ENCODE measurements around the gene GALNT18. TPM values are rescaled to one million over a fixed set of nuclear protein-coding genes. Genes with fewer than 3 reads are reported as not detected.
A peak's percentile ranks its signal among the peaks of the same experiment; 100 is the strongest.

The GALNT18 gene
- total RNA-seq, 1 donor = 4.7 TPM

- Histone ChIP-seq H3K27me3 (ENCODE audit: insufficient read depth, low read length) (peaks cover 11% of the 10 kb centered on the region), H3K79me2 (ENCODE audit: insufficient read depth, low read length) (no peaks in the 10 kb centered on the region), H2AFZ (ENCODE audit: low read length) (no peak overlapping the region), H3K4me2 (ENCODE audit: insufficient read depth, low read length) (no peak overlapping the region), H3K36me3 (ENCODE audit: insufficient read depth, low read length) (no peaks in the 10 kb centered on the region), H3K27ac (ENCODE audit: low read depth, low read length) (no peak overlapping the region), H3K4me3 (ENCODE audit: insufficient read depth, low read length) (no peak overlapping the region), H3K4me1 (ENCODE audit: insufficient read depth, low read length) (peaks cover 15% of the 10 kb centered on the region), H4K20me1 (ENCODE audit: insufficient read depth, low read length) (no peaks in the 10 kb centered on the region), H3K9me3 (ENCODE audit: low read depth, low read length) (no peaks in the 10 kb centered on the region)
- no peak for DNase-seq (ENCODE audit: insufficient read length, low spot score, missing footprints)
- no peak for TF ChIP-seq CTCF (IDR thresholded peaks at IDR 0.05; ENCODE audit: extremely low read depth, low read depth, low read length)
These were observed 224.0 kb downstream of the GALNT18 start for GRCh38 chr11:11397781-11398180.

DNA sequence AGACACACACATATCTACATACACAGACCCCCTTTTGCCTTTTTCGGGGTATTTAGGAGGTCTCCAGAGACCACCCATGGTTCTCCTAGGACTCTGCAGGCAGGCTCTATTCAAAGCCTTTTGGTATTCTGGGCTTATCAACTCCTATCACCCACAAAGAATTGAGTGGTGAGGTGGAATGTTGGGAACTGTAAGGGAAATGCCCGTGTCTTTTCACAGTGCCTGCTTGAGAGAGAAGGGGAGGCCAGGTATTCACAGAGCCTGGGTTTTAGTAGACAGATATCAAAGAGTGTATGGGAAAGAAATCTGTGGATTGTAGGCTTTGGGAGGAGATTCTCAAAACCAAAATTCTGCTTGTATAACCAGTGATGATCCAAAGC, 224.8 kb downstream of the GALNT18 start:
- H4K20me1 ChIP-seq (ENCODE audit: insufficient read depth, low read length) = no peaks in the 10 kb centered on the region
- H2AFZ ChIP-seq (ENCODE audit: low read length) = no peak overlapping the region
- H3K27me3 ChIP-seq (ENCODE audit: insufficient read depth, low read length) = peaks cover 6% of the 10 kb centered on the region
- H3K4me3 ChIP-seq (ENCODE audit: insufficient read depth, low read length) = no peak overlapping the region
- no peaks in the 10 kb centered on the region for H3K79me2 ChIP-seq (ENCODE audit: insufficient read depth, low read length)
- H3K36me3 ChIP-seq (ENCODE audit: insufficient read depth, low read length) = no peaks in the 10 kb centered on the region
- H3K9me3 ChIP-seq (ENCODE audit: low read depth, low read length) = no peaks in the 10 kb centered on the region
- H3K27ac ChIP-seq (ENCODE audit: low read depth, low read length) = peak overlapping the region; percentile 89
- peak overlapping the region; percentile 80 for H3K4me2 ChIP-seq (ENCODE audit: insufficient read depth, low read length)
- H3K4me1 ChIP-seq (ENCODE audit: insufficient read depth, low read length) = peaks cover 17% of the 10 kb centered on the region
- no peak for DNase-seq (ENCODE audit: insufficient read length, low spot score, missing footprints)
- TF ChIP-seq CTCF (IDR thresholded peaks at IDR 0.05; ENCODE audit: extremely low read depth, low read depth, low read length) = no peak

DNA sequence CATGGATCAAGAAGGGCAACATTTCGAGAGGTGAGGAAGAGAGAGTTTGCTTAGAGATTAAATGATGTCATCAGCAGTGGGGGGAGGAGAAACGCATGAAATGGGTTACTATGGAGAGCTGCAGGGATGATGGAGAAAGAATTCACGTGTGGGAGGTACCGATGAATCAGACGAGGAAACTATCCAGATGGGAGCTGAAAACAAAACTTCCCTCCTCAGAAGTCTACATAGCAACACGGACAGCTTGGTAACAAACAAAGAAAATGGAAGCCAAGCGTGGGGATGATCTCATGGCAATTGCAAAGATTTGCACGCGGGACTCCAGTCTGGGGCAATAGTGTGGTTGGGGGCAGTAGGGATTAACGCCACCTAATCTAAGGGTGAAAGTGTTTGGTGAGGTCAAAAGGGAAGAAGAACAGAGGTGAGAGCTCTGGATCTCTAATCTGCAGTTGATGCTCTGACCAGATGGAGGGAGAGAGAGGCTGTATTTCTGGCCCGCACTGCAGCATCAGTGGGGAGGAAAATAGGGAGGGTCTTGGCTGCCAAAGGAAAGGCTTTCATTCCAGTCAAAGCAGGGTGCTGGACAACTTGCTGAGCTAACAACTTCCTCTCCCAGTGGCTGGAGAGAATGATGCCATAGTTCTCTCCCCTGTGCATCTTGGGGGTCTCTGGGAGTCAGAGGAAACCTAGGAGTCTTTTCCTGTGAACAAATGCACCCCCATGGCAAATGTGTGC, 225.3 kb downstream of the GALNT18 start:
- H3K4me3 ChIP-seq (ENCODE audit: insufficient read depth, low read length) = peak overlapping the region; percentile 42
- no peaks in the 10 kb centered on the region for H3K79me2 ChIP-seq (ENCODE audit: insufficient read depth, low read length)
- H3K36me3 ChIP-seq (ENCODE audit: insufficient read depth, low read length) = no peaks in the 10 kb centered on the region
- peak overlapping the region; percentile 60 for H2AFZ ChIP-seq (ENCODE audit: low read length)
- peaks cover 23% of the 10 kb centered on the region for H3K4me1 ChIP-seq (ENCODE audit: insufficient read depth, low read length)
- peak overlapping the region; percentile 80 for H3K4me2 ChIP-seq (ENCODE audit: insufficient read depth, low read length)
- peak overlapping the region; percentile 89 for H3K27ac ChIP-seq (ENCODE audit: low read depth, low read length)
- DNase-seq (ENCODE audit: insufficient read length, low spot score, missing footprints) = peak; percentile 93
- no peak for TF ChIP-seq CTCF (IDR thresholded peaks at IDR 0.05; ENCODE audit: extremely low read depth, low read depth, low read length)
- H3K27me3 ChIP-seq (ENCODE audit: insufficient read depth, low read length) = peaks cover 6% of the 10 kb centered on the region
- no peaks in the 10 kb centered on the region for H3K9me3 ChIP-seq (ENCODE audit: low read depth, low read length)
- no peaks in the 10 kb centered on the region for H4K20me1 ChIP-seq (ENCODE audit: insufficient read depth, low read length)

- Histone ChIP-seq H3K27ac (ENCODE audit: low read depth, low read length) (no peak overlapping the region), H4K20me1 (ENCODE audit: insufficient read depth, low read length) (no peaks in the 10 kb centered on the region), H2AFZ (ENCODE audit: low read length) (no peak overlapping the region), H3K27me3 (ENCODE audit: insufficient read depth, low read length) (peaks cover 6% of the 10 kb centered on the region), H3K4me1 (ENCODE audit: insufficient read depth, low read length) (peaks cover 26% of the 10 kb centered on the region), H3K4me3 (ENCODE audit: insufficient read depth, low read length) (no peak overlapping the region), H3K36me3 (ENCODE audit: insufficient read depth, low read length) (no peaks in the 10 kb centered on the region), H3K9me3 (ENCODE audit: low read depth, low read length) (no peaks in the 10 kb centered on the region), H3K4me2 (ENCODE audit: insufficient read depth, low read length) (no peak overlapping the region), H3K79me2 (ENCODE audit: insufficient read depth, low read length) (no peaks in the 10 kb centered on the region)
- no peak for DNase-seq (ENCODE audit: insufficient read length, low spot score, missing footprints)
- TF ChIP-seq CTCF (IDR thresholded peaks at IDR 0.05; ENCODE audit: extremely low read depth, low read depth, low read length) = no peak
These were observed 226.7 kb downstream of the GALNT18 start for GRCh38 chr11:11395126-11395525.

Data from osteoblast (primary cell).